Measurements from ENCODE around the gene PDS5A.

Gene PDS5A

DNA sequence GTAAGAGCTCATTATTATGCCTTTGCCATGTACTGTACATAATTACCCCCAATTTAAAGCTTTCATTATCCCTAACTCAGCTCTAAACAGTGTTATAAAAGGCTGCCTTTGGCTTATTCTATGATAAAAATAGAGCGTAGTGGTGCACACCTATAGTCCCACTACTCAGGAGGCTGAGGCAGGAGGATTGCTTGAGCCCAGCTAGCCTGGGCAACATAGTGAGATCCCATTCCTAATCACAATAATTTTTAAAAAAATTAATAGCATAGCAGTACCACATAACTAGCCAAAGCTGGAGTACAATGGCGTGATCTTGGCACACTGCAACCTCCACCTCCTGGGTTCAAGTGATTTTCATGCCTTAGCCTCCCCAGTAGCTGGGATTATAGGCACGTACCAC is 112.4 kb downstream of the PDS5A start:
- H3K27ac ChIP-seq: no peak overlapping the region
- TF ChIP-seq, protein P1, sequence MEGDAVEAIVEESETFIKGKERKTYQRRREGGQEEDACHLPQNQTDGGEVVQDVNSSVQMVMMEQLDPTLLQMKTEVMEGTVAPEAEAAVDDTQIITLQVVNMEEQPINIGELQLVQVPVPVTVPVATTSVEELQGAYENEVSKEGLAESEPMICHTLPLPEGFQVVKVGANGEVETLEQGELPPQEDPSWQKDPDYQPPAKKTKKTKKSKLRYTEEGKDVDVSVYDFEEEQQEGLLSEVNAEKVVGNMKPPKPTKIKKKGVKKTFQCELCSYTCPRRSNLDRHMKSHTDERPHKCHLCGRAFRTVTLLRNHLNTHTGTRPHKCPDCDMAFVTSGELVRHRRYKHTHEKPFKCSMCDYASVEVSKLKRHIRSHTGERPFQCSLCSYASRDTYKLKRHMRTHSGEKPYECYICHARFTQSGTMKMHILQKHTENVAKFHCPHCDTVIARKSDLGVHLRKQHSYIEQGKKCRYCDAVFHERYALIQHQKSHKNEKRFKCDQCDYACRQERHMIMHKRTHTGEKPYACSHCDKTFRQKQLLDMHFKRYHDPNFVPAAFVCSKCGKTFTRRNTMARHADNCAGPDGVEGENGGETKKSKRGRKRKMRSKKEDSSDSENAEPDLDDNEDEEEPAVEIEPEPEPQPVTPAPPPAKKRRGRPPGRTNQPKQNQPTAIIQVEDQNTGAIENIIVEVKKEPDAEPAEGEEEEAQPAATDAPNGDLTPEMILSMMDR (IDR thresholded peaks at IDR 0.05): no peak

DNA sequence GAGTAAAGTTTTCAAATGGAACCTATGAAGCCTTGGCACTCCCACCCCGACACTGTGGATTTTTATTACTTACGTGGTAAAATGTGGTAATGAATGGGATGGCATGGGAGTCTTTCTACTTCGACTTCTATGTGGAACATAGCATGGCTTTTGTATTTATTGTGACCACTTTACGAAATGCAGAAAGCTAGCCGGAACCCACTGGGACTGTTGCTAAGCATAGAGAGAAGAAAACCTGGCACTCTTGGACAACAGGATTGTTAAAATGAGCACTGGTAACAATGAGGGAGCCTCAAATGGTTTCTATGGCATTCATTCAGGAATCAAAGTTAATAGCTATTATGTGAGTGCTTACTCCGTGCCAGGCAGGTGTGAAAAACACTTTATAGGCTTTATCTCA is 113.3 kb downstream of the PDS5A start:
- no peak for TF ChIP-seq ZFX (IDR thresholded peaks at IDR 0.05; ENCODE audit: borderline replicate concordance)
- TF ChIP-seq, protein P1 (IDR thresholded peaks at IDR 0.05): no peak
- no peak overlapping the region for H3K27ac ChIP-seq

DNA sequence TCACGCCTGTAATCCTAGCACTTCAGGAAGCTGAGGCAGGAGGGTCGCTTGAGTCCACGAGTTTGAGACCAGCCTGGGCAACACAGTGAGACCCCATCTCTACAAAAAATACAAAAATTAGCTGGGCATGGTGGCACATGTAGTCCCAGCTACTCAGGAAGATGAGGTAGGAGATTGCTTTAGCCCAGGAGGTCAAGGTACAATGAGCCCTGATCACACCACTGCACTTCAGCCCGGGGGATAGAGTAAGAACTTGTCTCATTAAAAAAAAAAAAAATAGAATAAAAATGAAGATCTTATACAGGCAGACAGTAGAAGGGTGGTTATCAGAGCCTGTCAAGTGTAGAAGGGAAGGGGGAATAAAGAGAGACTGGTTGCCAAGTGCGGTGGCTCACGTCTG is 116.9 kb downstream of the PDS5A start:
- H3K27ac ChIP-seq: no peak overlapping the region
- TF ChIP-seq, protein P1 (IDR thresholded peaks at IDR 0.05): no peak
- no peak for TF ChIP-seq ZFX (IDR thresholded peaks at IDR 0.05; ENCODE audit: borderline replicate concordance)

DNA sequence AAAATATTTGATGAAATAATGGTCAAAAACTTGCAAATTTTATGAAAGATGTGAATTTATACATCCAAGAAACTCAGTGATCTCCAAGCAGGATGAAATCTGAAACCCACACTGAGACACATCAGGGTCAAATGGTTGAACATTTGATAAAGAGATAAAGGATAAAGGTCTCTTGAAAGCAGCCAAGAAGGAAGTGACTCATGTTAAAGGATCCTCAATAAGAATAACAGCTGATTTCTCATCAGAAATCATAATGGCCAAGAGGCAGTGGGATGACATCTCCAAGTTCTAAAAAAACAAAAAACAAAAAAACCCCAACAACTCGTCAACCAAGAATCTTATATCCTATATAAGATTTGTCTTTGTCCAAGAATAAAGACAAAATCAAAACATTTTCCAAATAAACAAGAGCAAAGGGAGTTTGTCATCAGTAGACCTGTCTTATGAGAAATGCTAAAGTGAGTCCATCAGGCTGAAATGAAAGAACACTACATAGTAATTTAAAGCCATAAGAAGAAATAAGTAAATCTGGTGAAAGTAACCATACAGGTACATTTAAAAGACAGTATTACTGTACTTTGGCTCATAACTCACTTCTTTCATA is 121.7 kb downstream of the PDS5A start:
- no peak for TF ChIP-seq ZFX (IDR thresholded peaks at IDR 0.05; ENCODE audit: borderline replicate concordance)
- TF ChIP-seq, protein P1 (IDR thresholded peaks at IDR 0.05): no peak

DNA sequence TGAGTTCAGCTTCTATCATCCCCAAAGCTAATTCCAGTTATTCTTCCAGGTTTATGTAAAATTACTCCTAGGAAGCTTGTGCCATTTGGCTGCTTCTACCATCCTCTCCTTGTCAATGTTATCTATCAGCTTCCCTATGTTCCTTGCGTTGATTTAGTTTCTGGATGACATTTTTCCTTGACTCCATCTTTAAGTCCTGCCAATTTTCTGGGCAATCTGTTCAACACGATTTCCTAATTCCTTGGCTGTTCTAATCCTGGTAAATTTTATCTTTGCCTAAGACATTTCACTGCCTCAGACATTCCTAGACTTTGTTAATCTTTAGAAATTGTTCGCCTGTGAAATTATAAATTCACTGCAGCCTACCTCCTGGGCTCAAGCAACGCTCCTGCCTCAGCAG is 125.1 kb downstream of the PDS5A start:
- no peak overlapping the region for H3K27ac ChIP-seq
- TF ChIP-seq, protein P1 (IDR thresholded peaks at IDR 0.05): no peak
- TF ChIP-seq ZFX (IDR thresholded peaks at IDR 0.05; ENCODE audit: borderline replicate concordance): no peak

More for the DNA sequence above, 121.7 kb downstream of the PDS5A start:
- no peak overlapping the region for H3K27ac ChIP-seq

DNA sequence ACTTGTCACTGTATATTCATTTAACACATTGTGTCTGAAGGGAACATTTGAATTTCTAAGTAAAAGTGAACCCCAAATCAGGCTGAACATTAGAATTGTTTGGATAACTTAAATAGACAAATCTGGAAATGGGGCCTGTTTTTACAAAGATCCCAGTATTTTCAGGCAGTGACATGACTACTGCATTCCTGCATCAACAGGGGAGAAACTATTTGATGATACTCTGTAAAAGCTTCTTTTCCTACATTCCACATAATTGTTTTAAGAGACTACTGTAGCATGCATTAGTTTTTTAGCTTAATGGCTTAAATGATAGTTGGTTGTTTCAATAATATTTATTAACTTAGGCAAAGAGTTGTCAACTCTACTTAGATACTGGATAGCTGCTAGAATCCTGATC is 127.0 kb downstream of the PDS5A start:
- TF ChIP-seq, protein P1 (IDR thresholded peaks at IDR 0.05): no peak
- no peak for TF ChIP-seq ZFX (IDR thresholded peaks at IDR 0.05; ENCODE audit: borderline replicate concordance)
- H3K27ac ChIP-seq: no peak overlapping the region

DNA sequence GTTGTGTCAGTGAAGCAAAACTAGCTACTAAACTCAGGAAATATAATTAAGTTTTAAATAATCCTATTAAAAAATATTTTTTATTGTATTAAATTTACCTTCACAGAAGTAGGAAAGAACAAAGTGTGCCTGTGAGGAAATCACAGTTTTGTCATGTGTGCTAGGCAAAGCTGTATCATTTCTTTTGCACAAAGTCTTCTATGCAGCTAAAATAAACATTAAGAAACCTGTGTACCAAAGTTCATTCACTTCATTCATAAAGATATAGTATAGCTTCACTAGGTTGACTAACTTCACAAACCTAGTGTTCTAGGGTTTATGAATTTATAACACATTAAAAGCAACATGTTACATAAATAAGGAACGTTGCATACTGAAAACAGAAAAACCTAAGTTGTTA is 131.0 kb downstream of the PDS5A start:
- no peak overlapping the region for H3K27ac ChIP-seq
- TF ChIP-seq, protein P1 (IDR thresholded peaks at IDR 0.05): no peak
- TF ChIP-seq ZFX (IDR thresholded peaks at IDR 0.05; ENCODE audit: borderline replicate concordance): no peak
